ENCODE results near the gene UNC13B.

- TF ChIP-seq TAF1 (IDR thresholded peaks at IDR 0.05; ENCODE audit: borderline replicate concordance, insufficient read depth, low read length) (no peak), REST (IDR thresholded peaks at IDR 0.05; ENCODE audit: insufficient read depth in 1 of 2, low read depth in 2 of 2, low read length in 2 of 2) (no peak), POLR2AphosphoS5 (IDR thresholded peaks at IDR 0.05; ENCODE audit: low read depth, low read length) (no peak), SIN3A (IDR thresholded peaks at IDR 0.05; ENCODE audit: borderline replicate concordance, insufficient read depth, low read length) (no peak)
These were observed 195.3 kb downstream of the UNC13B start for GRCh38 chr9:35357116-35357515.
